Stomach (tissue), 4 donors: ENCODE measurements around the gene HPN.

Source experiments
- POLR2A ChIP-seq, 4 donors: fragments of 450-650 bp; IDR thresholded peaks; one replicate each; pipeline ENCODE4 v1.6.1; 2016; ENCODE audit warnings: antibody characterized with exemption in 4 of 4, control low read depth in 2 of 4, mild to moderate bottlenecking in 1 of 4, moderate library complexity in 1 of 4
- TF ChIP-seq, protein P1 (sequence below), 7 experiments: fragments of 450-650 bp in 4 of 7; fragments of 200-600 bp in 3 of 7; sonication (generic) in 3 of 7; IDR thresholded peaks; one replicate each; pipeline ENCODE4 v1.5.1; 2016 to 2019; ENCODE audit warnings: antibody characterized with exemption in 7 of 7, control low read depth in 2 of 7, mild to moderate bottlenecking in 1 of 7

DNA sequence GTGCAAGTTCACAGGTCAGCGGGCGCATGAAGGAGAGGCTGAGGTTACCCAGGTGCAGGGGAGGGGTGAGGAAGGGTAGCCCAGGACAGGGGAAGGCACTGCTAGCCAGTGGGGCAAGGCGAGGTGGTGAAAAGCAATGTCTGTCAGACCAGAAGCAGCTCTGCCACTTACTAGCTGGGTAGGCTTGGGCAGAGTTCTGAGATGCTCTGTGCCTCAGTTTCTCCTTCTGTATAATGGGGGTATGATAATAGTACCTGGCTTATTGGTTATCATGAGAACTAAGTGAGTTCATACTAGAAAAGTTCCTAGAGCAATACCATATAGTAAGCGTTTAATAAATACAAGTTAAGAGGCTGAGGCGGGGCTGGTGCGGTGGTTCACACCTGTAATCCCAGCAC lies 25.6 kb upstream of the HPN start:
- TF ChIP-seq, protein P1, sequence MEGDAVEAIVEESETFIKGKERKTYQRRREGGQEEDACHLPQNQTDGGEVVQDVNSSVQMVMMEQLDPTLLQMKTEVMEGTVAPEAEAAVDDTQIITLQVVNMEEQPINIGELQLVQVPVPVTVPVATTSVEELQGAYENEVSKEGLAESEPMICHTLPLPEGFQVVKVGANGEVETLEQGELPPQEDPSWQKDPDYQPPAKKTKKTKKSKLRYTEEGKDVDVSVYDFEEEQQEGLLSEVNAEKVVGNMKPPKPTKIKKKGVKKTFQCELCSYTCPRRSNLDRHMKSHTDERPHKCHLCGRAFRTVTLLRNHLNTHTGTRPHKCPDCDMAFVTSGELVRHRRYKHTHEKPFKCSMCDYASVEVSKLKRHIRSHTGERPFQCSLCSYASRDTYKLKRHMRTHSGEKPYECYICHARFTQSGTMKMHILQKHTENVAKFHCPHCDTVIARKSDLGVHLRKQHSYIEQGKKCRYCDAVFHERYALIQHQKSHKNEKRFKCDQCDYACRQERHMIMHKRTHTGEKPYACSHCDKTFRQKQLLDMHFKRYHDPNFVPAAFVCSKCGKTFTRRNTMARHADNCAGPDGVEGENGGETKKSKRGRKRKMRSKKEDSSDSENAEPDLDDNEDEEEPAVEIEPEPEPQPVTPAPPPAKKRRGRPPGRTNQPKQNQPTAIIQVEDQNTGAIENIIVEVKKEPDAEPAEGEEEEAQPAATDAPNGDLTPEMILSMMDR (IDR thresholded peaks at IDR 0.05), result no peak
- no peak for TF ChIP-seq POLR2A (IDR thresholded peaks at IDR 0.05)
